HepG2 (cell line): ENCODE data around the gene PLA2R1. TPM values are rescaled to one million over a fixed set of nuclear protein-coding genes. Genes with fewer than 3 reads are reported as not detected.

Experiments used
- AFF4 ChIP-seq: sonication (generic); formaldehyde crosslinking; IDR thresholded peaks from 2 replicates; pipeline ENCODE4 v1.4.0; 2020; ENCODE audit warnings: missing genetic modification reagents
- ATRX ChIP-seq: sonication (generic); formaldehyde crosslinking; IDR thresholded peaks from 2 replicates; pipeline ENCODE4 v1.4.0; 2020; ENCODE audit warnings: missing genetic modification reagents, borderline replicate concordance
- ELF3 ChIP-seq: IDR thresholded peaks from 2 replicates; pipeline ENCODE4 v1.6.1; 2016; ENCODE audit warnings: missing genetic modification reagents, missing compliant biosample characterization
- HDAC1 ChIP-seq: sonication (generic); formaldehyde crosslinking; IDR thresholded peaks from 2 replicates; pipeline ENCODE4 v1.5.1; 2020; ENCODE audit warnings: mild to moderate bottlenecking, missing genetic modification reagents
- HOXA5 ChIP-seq: sonication (generic); formaldehyde crosslinking; IDR thresholded peaks from 2 replicates; pipeline ENCODE4 v1.4.0; 2020; ENCODE audit warnings: missing genetic modification reagents
- IRF2 ChIP-seq: IDR thresholded peaks from 2 replicates; pipeline ENCODE4 v1.6.1; 2018; ENCODE audit warnings: missing genetic modification reagents, missing compliant biosample characterization
- MTF1 ChIP-seq: sonication (generic); formaldehyde crosslinking; IDR thresholded peaks from 2 replicates; pipeline ENCODE4 v1.5.0; 2020; ENCODE audit warnings: missing genetic modification reagents
- NCOA1 ChIP-seq: sonication (generic); formaldehyde crosslinking; IDR thresholded peaks from 2 replicates; pipeline ENCODE4 v1.9.0; 2021; ENCODE audit warnings: missing genetic modification reagents
- PATZ1 ChIP-seq: sonication (generic); formaldehyde crosslinking; IDR thresholded peaks from 2 replicates; pipeline ENCODE4 v1.4.0; 2020; ENCODE audit warnings: missing genetic modification reagents
- PITX1 ChIP-seq: sonication (generic); formaldehyde crosslinking; IDR thresholded peaks from 2 replicates; pipeline ENCODE4 v1.5.1; 2020; ENCODE audit warnings: mild to moderate bottlenecking, missing genetic modification reagents
- RFXANK ChIP-seq: IDR thresholded peaks from 2 replicates; pipeline ENCODE4 v1.6.1; 2016
- THAP9 ChIP-seq: sonication (generic); formaldehyde crosslinking; IDR thresholded peaks from 2 replicates; pipeline ENCODE4; 2020; ENCODE audit warnings: missing genetic modification reagents, mild to moderate bottlenecking, borderline replicate concordance
- TIGD3 ChIP-seq: sonication (generic); formaldehyde crosslinking; IDR thresholded peaks from 2 replicates; pipeline ENCODE4 v1.5.1; 2020; ENCODE audit warnings: mild to moderate bottlenecking, missing genetic modification reagents, borderline replicate concordance
- TP53 ChIP-seq: sonication (generic); formaldehyde crosslinking; conservative IDR thresholded peaks from 2 replicates; pipeline ENCODE4 v1.4.0; 2020; ENCODE audit warnings: missing genetic modification reagents
- YEATS2 ChIP-seq: sonication (generic); formaldehyde crosslinking; IDR thresholded peaks from 2 replicates; pipeline ENCODE4 v1.4.0; 2020; ENCODE audit warnings: missing genetic modification reagents, borderline replicate concordance
- ZBTB21 ChIP-seq: sonication (generic); formaldehyde crosslinking; IDR thresholded peaks from 2 replicates; pipeline ENCODE4 v1.4.0; 2020; ENCODE audit warnings: missing genetic modification reagents
- ZFAT ChIP-seq: sonication (generic); formaldehyde crosslinking; conservative IDR thresholded peaks from 2 replicates; pipeline ENCODE4 v1.8.1; 2023; ENCODE audit warnings: missing genetic modification reagents, inconsistent platforms
- ZMYM2 ChIP-seq: sonication (generic); formaldehyde crosslinking; IDR thresholded peaks from 2 replicates; pipeline ENCODE4 v1.8.0; 2022; ENCODE audit warnings: mild to moderate bottlenecking, missing genetic modification reagents
- ZNF124 ChIP-seq: sonication (generic); formaldehyde crosslinking; IDR thresholded peaks from 2 replicates; pipeline ENCODE4 v1.4.0; 2020; ENCODE audit warnings: missing genetic modification reagents
- ZNF232 ChIP-seq: sonication (generic); formaldehyde crosslinking; IDR thresholded peaks from 2 replicates; pipeline ENCODE4 v1.4.0; 2020; ENCODE audit warnings: missing genetic modification reagents, borderline replicate concordance
- polyA plus RNA-seq, 8 experiments: library from polyadenylated mRNA; depleted of rRNA in 3 of 8; stranded (reverse) in 7 of 8; unstranded in 1 of 8; fragments of >200 nt; fragmentation: Illumina TruSeq in 4 of 8; extraction: Trizol in 4 of 8; gene quantifications; 2 replicates each; pipeline versions ENCODE4 v1.2.1 to v1.2.3, GENCODE V29; 2011 to 2016; ENCODE audit warnings: low read depth in 4 of 8, missing spikeins in 1 of 8, mixed read lengths in 1 of 8; ENCODE audit not compliant: insufficient read depth in 1 of 8
- total RNA-seq, 5 experiments: library from RNA; depleted of rRNA; stranded (reverse); fragments of >200 nt; fragmentation: Illumina TruSeq; extraction: Trizol; gene quantifications; 2 replicates each; pipeline ENCODE4 v1.2.3, GENCODE V29; 2016; ENCODE audit warnings: low read depth in 1 of 5

The PLA2R1 gene
- total and polyA plus RNA-seq, 2 of the 13 experiments (the other 11 are each of a cell fraction or from before 2014, with no cell fraction given) = not detected

GRCh38 chr2:159905926-159906714 is 156.3 kb downstream of the PLA2R1 start (continued):
- 0 out of 2 replicates have a peak, but pooled peaks have one; percentile 42 for TF ChIP-seq ZNF232 (CRISPR knock-in tag)
- no peak for TF ChIP-seq ZMYM2 (CRISPR knock-in tag)
- peak; percentile 36; the same call in 1 of the 2 replicates for TF ChIP-seq ELF3 (CRISPR knock-in tag)
- TF ChIP-seq HDAC1 (CRISPR knock-in tag) = peak; percentile 77
- TF ChIP-seq ATRX (CRISPR knock-in tag) = no peak
- no peak for TF ChIP-seq NCOA1
- no peak for TF ChIP-seq HOXA5 (CRISPR knock-in tag)
- TF ChIP-seq TP53 (CRISPR knock-in tag) = no peak
- no peak for TF ChIP-seq MTF1 (CRISPR knock-in tag)
- TF ChIP-seq TIGD3 (CRISPR knock-in tag) = no peak
- TF ChIP-seq ZBTB21 (CRISPR knock-in tag) = no peak
- no peak for TF ChIP-seq AFF4
- peak; percentile 44; the same call in 1 of the 2 replicates for TF ChIP-seq YEATS2
- TF ChIP-seq THAP9 (CRISPR knock-in tag) = no peak
- TF ChIP-seq PITX1 = no peak
- no peak for TF ChIP-seq ZNF124 (CRISPR knock-in tag)
- no peak for TF ChIP-seq ZFAT (CRISPR knock-in tag)
- TF ChIP-seq RFXANK (CRISPR knock-in tag) = no peak
- TF ChIP-seq IRF2 (CRISPR knock-in tag) = 0 out of 2 replicates have a peak, but pooled peaks have one; percentile 27
- peak; percentile 100 for TF ChIP-seq PATZ1 (CRISPR knock-in tag)
